Fibroblast of lung (primary cell): Measurements from ENCODE around the gene ADIRF. TPM values are rescaled to one million over a fixed set of nuclear protein-coding genes. Genes with fewer than 3 reads are reported as not detected.

Experiments
- DNase-seq, 2 donors: peaks; one replicate each; pipeline versions ENCODE4 v3.0.0 to v3.0.0-alpha.2; 2010; ENCODE audit warnings: low read depth in 2 of 2
- H2AFZ ChIP-seq: 2 replicates; pipeline ENCODE4 v1.5.1; 2012; ENCODE audit warnings: low read length, control low read depth, inconsistent platforms
- H3K27ac ChIP-seq: 2 replicates; pipeline ENCODE4 v1.5.1; 2011; ENCODE audit warnings: low read length, control low read depth; ENCODE audit not compliant: insufficient read depth
- H3K27me3 ChIP-seq: 2 replicates; pipeline ENCODE4 v1.5.1; 2011; ENCODE audit warnings: mild to moderate bottlenecking, low read length; ENCODE audit not compliant: control insufficient read depth, insufficient read depth
- H3K36me3 ChIP-seq: 2 replicates; pipeline ENCODE4 v1.5.1; 2011; ENCODE audit warnings: low read length; ENCODE audit not compliant: control insufficient read depth, insufficient read depth
- H3K4me1 ChIP-seq: 2 replicates; pipeline ENCODE4 v1.5.1; 2011; ENCODE audit warnings: low read length; ENCODE audit not compliant: control insufficient read depth, insufficient read depth; ENCODE audit errors: extremely low read depth
- H3K4me2 ChIP-seq: 2 replicates; pipeline ENCODE4 v1.5.1; 2011; ENCODE audit warnings: low read length, control low read depth; ENCODE audit not compliant: insufficient read depth; ENCODE audit errors: extremely low read depth
- H3K4me3 ChIP-seq, 4 experiments: fragments of 200-600 bp in 1 of 4; sonication (generic) in 1 of 4; replicated peaks in 1 of 4; 2 replicates each; pipeline ENCODE4 v1.5.1; 2011 to 2016; ENCODE audit warnings: low read length in 4 of 4, low read depth in 3 of 4, mild to moderate bottlenecking in 3 of 4, control low read depth in 2 of 4, inconsistent platforms in 1 of 4, mixed read lengths in 1 of 4; ENCODE audit not compliant: insufficient read depth in 1 of 4; ENCODE audit errors: control extremely low read depth in 1 of 4
- H3K79me2 ChIP-seq: 2 replicates; pipeline ENCODE4 v1.5.1; 2012; ENCODE audit warnings: mild to moderate bottlenecking, low read length, inconsistent platforms; ENCODE audit not compliant: control insufficient read depth, insufficient read depth
- H3K9ac ChIP-seq: 2 replicates; pipeline ENCODE4 v1.5.1; 2011; ENCODE audit warnings: mild to moderate bottlenecking, low read length, control low read depth; ENCODE audit not compliant: insufficient read depth
- H3K9me3 ChIP-seq: 2 replicates; pipeline ENCODE4 v1.5.1; 2012; ENCODE audit warnings: low read depth, low read length; ENCODE audit not compliant: control insufficient read depth, insufficient read depth
- H4K20me1 ChIP-seq: 2 replicates; pipeline ENCODE4 v1.5.1; 2011; ENCODE audit warnings: low read length; ENCODE audit not compliant: control insufficient read depth, insufficient read depth; ENCODE audit errors: extremely low read depth
- EZH2 ChIP-seq: IDR thresholded peaks from 2 replicates; pipeline ENCODE4 v1.5.1; 2012; ENCODE audit warnings: low read length, control low read depth, mild to moderate bottlenecking; ENCODE audit errors: missing control alignments
- polyA plus RNA-seq, 2 donors: library from polyadenylated mRNA; depleted of rRNA in 1 of 2; stranded (reverse) in 1 of 2; unstranded in 1 of 2; fragments of >200 nt; gene quantifications; 2 replicates each; pipeline ENCODE4 v1.2.1, GENCODE V29; 2011 to 2012; ENCODE audit warnings: missing spikeins in 1 of 2
- total RNA-seq: library from RNA; depleted of rRNA; stranded (reverse); fragments of >200 nt; gene quantifications from 2 replicates; pipeline ENCODE4 v1.2.1, GENCODE V29; 2014
- TF ChIP-seq, protein P1 (sequence below), 2 donors: IDR thresholded peaks in 1 of 2; conservative IDR thresholded peaks in 1 of 2; 1 replicate in 1 of 2; 2 replicates in 1 of 2; pipeline ENCODE4 v1.5.1; 2011 to 2012; ENCODE audit warnings: low read length in 2 of 2, control low read depth in 1 of 2, inconsistent platforms in 1 of 2, low read depth in 1 of 2, mild to moderate bottlenecking in 1 of 2

Gene ADIRF
- total and polyA plus RNA-seq, 2 donors (not counting 1 experiment from before 2014, with no cell fraction given), result 39.4 to 142 TPM

DNA sequence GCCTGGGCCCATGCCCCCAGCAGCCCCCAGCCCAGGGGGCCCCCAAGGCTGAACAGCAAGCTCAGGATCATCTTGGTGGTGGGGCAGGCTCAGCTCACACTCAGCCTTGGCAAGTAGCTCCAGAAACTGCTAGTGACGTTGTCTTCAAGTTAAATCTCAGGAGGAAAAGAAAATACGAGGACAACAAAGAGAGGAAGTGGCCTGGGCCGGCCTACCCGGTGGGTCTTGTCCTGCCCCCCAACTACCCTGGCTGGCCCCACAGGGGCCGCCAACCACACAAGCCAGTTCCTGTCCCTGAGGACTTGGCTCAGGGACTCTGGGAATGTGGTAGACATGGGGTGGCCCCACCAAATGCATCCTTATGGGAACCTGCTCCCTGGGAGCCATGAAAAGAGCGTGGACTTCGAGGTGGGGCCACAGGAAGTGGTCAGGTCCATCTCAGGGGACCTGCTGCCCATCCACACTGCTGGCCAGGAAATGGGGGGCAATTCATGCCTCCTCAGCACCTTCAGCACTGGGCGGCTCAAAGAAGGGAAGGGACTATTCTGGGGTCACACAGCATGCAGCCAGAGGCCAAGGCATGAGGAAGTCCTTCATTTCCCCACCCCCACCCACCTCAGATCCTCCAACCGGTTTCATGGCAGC lies 10.7 kb upstream of the ADIRF start, which contains the start of gene MMRN2:
MMRN2 (minus strand) TSS at position 145 of the 645 bp plus-strand sequence; CDS start at position 71, 74 bp downstream.
- H3K27me3 ChIP-seq, result no peaks in the 10 kb centered on the region
- no peaks in the 10 kb centered on the region for H3K9me3 ChIP-seq
- H3K27ac ChIP-seq, result no peak within 1 kb of the TSS
- H3K79me2 ChIP-seq, result no peaks in the 10 kb centered on the region
- H3K36me3 ChIP-seq, result no peaks in the 10 kb centered on the region
- no peak for DNase-seq
- H3K4me1 ChIP-seq, result peaks cover 21% of the 10 kb centered on the region
- no peak within 1 kb of the TSS for H3K4me2 ChIP-seq
- no peak within 1 kb of the TSS for H2AFZ ChIP-seq
- no peak for TF ChIP-seq EZH2
- H3K4me3 ChIP-seq, result no peak within 1 kb of the TSS
- no peak within 1 kb of the TSS for H3K9ac ChIP-seq
- H4K20me1 ChIP-seq, result no peaks in the 10 kb centered on the region

DNA sequence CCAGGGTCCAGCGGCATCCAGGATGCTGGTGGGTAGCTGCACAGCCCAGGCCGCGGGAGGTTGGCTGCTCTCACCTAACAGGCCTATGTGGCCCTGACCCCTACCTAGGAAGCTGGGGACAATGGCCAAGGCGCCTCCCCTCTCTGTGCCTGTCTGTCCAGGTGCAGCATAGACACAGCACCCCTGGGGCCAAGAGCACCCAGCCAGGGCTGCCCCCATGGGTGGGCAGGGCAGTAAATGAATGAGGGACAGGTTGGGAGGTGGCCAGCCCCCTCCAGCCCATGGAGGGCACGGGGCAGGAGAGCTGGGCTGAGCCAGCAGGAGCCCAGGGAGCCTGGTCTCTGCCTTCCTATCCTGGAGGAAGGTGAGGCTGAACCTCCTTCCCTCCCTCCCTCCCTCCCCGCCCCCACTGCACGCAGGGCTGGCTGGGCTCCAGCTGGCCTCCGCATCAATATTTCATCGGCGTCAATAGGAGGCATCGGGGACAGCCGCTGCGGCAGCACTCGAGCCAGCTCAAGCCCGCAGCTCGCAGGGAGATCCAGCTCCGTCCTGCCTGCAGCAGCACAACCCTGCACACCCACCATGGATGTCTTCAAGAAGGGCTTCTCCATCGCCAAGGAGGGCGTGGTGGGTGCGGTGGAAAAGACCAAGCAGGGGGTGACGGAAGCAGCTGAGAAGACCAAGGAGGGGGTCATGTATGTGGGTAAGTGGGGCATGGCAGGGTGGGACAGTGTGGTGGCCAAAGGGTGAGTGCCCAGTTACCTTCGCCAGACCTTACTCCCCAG lies 10.0 kb upstream of the ADIRF start, which contains the start of gene SNCG:
SNCG (plus strand) TSS at position 484 of the 785 bp plus-strand sequence; CDS start at position 583, 99 bp downstream.
- Histone ChIP-seq H3K36me3 (no peaks in the 10 kb centered on the region), H3K4me1 (peaks cover 21% of the 10 kb centered on the region), H3K9me3 (no peaks in the 10 kb centered on the region), H3K27ac (peak within 1 kb of the TSS; percentile 22), H3K27me3 (no peaks in the 10 kb centered on the region), H4K20me1 (no peaks in the 10 kb centered on the region), H3K4me2 (peak within 1 kb of the TSS; percentile 16), H3K79me2 (no peaks in the 10 kb centered on the region), H2AFZ (peak within 1 kb of the TSS; percentile 38), H3K4me3 (no peak within 1 kb of the TSS), H3K9ac (no peak within 1 kb of the TSS)
- TF ChIP-seq EZH2, result no peak
- TF ChIP-seq, protein P1, sequence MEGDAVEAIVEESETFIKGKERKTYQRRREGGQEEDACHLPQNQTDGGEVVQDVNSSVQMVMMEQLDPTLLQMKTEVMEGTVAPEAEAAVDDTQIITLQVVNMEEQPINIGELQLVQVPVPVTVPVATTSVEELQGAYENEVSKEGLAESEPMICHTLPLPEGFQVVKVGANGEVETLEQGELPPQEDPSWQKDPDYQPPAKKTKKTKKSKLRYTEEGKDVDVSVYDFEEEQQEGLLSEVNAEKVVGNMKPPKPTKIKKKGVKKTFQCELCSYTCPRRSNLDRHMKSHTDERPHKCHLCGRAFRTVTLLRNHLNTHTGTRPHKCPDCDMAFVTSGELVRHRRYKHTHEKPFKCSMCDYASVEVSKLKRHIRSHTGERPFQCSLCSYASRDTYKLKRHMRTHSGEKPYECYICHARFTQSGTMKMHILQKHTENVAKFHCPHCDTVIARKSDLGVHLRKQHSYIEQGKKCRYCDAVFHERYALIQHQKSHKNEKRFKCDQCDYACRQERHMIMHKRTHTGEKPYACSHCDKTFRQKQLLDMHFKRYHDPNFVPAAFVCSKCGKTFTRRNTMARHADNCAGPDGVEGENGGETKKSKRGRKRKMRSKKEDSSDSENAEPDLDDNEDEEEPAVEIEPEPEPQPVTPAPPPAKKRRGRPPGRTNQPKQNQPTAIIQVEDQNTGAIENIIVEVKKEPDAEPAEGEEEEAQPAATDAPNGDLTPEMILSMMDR (conservative IDR thresholded peaks at IDR 0.05 in 1 of 2, IDR thresholded peaks at IDR 0.05 in 1 of 2; ENCODE audit: low read depth in 1 of 2, low read length in 2 of 2), result no peak
- no peak for DNase-seq

DNA sequence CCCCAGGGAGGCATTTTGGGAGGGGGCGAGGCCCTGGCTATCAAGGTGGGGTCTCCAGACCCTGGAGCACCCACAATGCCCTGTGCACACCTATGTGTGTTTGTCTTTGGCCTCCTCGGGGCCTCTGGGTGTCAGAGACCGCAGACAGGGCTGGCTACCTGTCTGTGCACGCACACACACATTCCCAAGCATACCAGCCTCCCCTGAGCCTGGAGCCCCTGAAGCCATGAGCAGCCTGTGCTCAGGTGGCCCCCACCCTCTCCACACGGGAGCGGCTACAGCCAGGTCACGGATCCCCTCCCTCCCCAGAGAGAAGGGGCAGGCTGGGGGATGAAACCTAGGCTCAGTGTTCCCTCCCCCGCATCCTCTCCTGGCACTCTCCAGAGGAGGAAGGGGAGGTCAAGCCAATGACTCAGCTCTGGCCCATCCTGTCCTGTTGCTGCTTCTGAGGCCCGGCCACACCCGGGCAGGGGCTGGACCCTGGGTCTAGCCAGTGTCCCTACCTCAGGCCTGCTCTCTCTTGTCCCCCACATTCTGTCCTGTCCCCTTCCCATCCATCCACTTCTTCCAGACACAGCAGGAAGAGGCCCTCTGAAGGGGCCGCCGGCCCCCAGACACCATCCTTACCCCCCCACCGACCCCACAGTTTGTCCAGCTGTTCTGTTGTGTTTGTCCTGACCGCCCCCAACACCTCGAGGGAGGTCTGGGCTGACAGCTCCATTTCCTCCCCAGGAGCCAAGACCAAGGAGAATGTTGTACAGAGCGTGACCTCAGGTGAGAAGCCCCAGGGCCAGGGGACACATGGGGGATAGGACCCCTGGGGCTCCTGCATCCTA lies 9.2 kb upstream of the ADIRF start:
- peaks cover 21% of the 10 kb centered on the region for H3K4me1 ChIP-seq
- peak; percentile 69 to 77 for DNase-seq

More for the DNA sequence above, 9.2 kb upstream of the ADIRF start:
- H3K27me3 ChIP-seq, result no peaks in the 10 kb centered on the region
- no peak overlapping the region for H3K4me3 ChIP-seq
- peak overlapping the region; percentile 16 for H3K4me2 ChIP-seq
- no peaks in the 10 kb centered on the region for H3K79me2 ChIP-seq
- H2AFZ ChIP-seq, result peak overlapping the region; percentile 16
- no peaks in the 10 kb centered on the region for H3K9me3 ChIP-seq
- no peak overlapping the region for H3K9ac ChIP-seq
- peak overlapping the region; percentile 22 for H3K27ac ChIP-seq
- H3K36me3 ChIP-seq, result no peaks in the 10 kb centered on the region
- TF ChIP-seq, protein P1 (conservative IDR thresholded peaks at IDR 0.05 in 1 of 2, IDR thresholded peaks at IDR 0.05 in 1 of 2; ENCODE audit: low read depth in 1 of 2, low read length in 2 of 2), result no peak
- H4K20me1 ChIP-seq, result no peaks in the 10 kb centered on the region
